C4-2B (cell line): ENCODE data around the gene NIPBL.
"Not testable (repeated sequence)": the region's sequence is repeated elsewhere in the genome, so short reads cannot be mapped to it uniquely, and the experiment has no call there.

Source experiments
- CTCF ChIP-seq: fragments of 450-650 bp; conservative IDR thresholded peaks from 2 replicates; pipeline ENCODE4 v1.5.1; 2017; ENCODE audit warnings: mild to moderate bottlenecking
- ZFX ChIP-seq: fragments of 450-650 bp; IDR thresholded peaks from 2 replicates; pipeline ENCODE4 v1.6.1; 2017

- not testable (repeated sequence) for TF ChIP-seq CTCF, ZFX
Measured at GRCh38 chr5:37093795-37094194, 217.2 kb downstream of the NIPBL start.
